Activated T-helper 9 cell treated with anti-CD3 and anti-CD28 coated beads, Interleukin-2, amount 50 U/mL, for 16 hours (primary cell): ENCODE results near the gene ZNF672.

Source experiments
- DNase-seq: peaks from one replicate; pipeline ENCODE4 v3.0.0-alpha.2; 2020; ENCODE audit warnings: low read depth

ZNF672 gene

DNA sequence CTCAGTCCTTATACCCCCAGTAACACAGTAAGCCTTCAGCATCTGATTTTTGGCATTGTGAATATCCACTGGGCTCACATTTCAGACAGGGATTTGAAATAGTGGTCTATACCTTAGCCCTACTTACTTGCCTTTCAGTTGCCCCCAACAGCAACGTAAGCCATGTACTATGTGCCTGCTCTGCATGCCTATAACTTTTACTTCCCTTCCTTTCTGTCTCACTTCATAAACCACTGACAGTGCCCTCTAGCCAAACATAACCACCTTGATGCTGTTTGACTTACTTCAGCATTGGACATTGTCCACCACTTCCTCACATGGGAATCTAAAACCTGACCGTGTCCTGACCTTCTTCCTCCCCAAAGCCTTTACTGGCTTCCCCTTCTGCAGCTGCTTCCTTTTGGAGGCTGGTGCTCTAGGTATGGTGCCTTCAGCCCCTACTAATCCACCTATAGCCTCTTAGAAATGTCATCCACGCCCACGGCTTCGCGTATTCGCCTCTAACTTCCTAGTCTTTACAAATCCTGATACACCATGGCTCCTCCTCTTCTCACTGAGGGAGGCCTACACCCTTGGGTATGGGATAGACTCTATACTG lies 3.6 kb upstream of the ZNF672 start:
- no peak for DNase-seq

DNA sequence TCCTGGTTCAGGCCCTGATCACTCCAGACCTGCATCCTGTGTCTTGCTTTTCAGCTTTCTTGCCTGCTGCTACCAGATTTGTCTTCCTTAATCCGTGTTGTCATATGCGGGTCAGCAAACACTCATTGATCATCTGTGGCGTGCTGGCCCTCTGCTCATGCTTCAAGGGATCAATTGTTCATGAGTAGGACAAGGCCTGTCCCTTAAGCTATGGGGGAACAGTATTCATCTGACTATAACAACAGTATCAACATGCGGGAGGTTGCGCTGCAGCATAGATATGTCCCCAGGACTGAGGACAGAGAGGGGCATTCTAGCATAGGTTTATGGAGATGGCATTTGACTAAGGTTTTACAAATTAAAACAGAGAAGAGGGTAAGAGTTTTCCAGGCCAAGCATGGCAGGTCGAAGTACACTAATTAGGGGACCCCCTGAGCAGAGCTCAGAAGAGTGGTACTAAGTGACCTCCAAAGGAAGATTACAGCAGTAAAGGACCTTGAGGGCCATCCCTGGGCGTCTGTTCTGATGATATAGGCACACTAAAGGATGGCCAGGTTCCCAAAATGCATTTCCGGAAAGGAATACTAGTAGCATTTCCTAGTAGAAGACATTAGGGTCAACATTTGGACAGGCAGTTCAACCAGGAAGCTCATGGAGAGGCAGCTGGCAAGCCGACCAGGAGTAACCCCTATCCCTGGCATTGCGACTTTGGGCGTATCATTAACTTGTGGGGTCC lies 811 bp upstream of the ZNF672 start:
- DNase-seq: no peak

DNA sequence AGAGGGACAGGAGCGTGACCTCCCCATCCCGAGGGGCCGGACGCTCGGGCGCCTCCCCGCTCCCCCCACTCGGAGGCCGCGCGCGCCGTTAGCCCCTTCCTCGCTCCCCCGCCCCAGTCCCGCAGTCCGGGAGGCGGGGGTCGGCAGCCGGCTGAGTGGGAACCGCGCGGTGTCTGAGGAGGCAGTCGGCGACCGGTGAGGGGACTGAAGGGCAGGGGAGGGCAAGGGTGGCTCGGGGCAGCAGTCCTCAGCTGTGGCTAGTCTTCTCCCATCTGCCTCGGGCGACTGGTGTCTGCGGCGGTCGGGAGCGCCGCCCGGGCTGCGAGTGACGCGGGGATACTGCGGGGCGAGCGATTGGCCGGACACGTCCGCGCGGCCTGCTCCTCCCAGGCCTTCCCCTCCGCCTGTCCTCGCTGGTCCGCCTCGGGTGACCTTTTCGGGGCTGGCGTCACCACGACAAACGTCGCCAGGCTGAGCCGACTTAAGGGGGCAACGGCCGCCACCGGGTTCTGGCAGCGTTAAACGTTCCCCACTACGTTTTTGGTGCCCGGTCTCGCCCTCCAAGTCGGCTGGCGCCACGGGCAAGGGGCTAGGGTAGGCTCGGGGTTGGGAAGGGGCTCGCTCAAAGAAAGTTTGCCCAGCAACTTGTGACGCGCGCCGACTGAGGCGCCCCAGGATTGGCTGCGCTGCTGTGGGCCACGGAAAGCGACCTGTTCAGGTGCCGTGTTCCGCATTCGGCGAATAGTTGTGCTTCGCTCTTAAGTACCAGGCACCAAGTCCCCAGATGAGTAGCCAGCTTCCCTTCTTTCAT lies 538 bp downstream of the ZNF672 start:
- peak; percentile 74 for DNase-seq

DNA sequence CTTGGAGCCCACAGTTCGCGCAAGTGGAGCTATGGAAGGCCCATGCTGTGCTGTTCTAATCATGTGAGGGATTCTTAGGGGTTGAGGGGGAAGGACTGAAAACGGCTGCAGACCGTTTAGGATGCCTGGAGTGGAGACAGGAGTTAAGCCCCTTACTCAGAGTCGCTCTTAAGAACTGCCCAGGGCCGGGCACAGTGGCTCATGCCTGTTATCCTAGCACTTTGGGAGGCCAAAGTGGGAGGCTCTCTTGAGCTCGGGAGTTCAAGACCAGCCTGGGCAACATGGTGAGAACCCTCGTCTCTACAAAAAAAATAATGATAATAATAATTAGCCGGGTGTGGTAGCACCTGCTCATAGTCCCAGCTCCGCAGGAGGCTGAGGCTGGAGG lies 1.1 kb downstream of the ZNF672 start:
- DNase-seq: no peak

DNA sequence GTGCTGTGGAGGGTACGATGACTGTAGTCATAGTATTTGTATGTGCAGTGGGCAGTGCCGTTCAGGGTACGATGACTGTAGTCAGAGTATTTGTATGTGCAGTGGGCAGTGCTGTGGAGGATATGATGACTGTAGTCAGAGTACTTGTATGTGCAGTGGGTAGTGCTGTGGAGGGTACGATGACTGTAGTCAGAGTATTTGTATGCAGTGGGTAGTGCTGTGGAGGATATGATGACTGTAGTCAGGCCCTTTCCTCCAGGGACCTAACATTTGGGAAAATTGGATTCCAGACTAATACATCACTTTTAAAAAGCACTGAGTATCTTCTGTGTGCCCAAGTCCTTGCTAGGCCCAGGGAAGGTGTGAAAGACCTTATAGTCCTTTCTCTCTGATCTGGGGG lies 2.9 kb downstream of the ZNF672 start:
- no peak for DNase-seq

DNA sequence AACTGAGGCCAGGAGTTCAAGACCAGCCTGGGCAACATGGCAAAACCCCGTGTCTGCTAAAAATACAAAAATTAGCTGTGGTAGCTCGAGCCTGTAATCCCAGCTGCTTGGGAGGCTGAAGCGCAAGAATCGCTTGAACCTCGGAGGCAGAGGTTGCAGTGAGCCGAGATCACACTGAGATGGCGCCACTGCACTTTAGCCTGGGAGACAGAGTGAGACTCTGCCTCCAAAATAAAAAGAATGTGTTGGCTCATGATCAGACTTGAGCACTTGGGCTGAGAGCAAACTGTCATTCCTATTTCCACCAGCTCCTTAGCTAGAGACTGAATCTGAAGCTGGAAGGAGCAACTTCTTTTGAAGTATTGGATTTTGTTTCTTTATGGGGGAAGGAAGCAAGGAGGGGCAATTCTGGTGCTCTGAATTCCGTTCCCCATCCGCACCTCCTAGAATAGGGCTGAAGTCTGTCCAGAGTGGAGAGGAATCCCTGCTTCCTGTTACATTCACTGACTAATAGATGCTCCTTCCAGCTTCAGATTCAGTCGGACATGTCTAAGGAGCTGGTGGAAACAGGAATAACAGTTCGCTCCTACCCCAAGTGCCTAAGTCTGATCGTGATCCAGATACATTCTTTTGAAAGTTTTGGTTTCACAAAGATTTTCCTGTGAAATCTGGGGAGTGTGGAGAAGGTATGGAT lies 3.8 kb downstream of the ZNF672 start:
- no peak for DNase-seq

DNA sequence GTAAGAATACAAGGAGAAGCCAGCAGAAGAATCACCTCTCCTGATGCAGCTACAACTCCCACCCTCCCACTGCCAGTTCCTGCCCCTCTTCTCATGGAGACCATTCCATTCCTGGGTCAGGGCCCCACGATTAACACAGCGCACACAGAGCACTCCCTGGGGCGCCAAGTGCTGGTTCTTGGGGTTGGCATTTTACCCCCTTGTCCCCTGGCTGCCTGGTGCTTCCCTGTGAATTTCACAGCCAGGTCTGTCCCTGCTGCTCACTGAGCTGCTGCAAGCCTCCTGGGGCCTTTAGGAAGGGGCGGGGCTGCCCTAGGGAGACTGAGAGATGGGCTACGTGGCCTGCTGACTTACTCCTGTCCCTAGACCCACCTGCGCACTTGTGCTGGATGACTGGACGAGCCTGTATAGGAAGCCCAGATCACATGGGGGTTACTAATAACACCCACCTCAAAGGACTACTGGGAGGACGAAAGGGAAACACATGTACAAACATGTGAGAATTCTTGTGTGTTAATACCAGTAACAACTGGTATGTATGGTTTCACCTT lies 4.8 kb downstream of the ZNF672 start:
- DNase-seq: no peak

DNA sequence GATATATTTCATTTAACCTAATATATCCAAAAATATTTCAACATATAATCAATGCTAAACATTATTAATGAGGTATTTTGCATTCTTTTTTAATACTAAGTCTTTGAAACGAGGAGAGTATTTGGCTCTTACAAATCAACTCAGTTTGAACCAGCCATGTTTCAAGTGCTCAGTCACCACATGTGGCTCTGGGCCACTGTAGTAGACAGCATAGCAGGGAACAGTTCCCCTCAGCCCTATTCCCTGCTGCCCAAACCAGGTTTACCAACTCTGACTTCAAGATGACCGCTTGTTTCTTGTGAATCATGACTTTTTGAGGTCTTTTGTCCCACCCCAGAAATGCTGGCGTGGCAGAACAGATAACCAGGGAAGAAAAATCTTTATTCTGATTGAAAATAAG lies 5.7 kb downstream of the ZNF672 start:
- DNase-seq: no peak

DNA sequence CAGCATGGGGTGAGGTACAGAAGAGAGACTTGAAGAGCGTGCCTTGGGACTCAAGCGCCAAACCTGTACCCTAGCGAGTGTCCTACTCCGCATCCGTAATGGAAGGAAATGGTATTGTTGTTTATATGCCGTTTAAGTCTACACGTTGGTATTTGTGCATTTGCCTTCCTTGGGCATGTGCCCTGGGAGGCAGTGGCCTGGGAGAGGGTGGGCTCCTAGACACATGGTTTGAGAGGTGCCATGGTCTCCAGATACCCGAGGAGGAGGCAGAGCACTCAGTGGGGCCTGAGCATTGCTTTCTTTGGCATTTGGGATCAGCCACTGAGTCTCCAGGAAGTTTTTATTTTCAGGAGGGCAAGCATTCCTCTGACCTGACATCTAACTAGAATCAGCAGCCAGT lies 6.5 kb downstream of the ZNF672 start:
- no peak for DNase-seq

DNA sequence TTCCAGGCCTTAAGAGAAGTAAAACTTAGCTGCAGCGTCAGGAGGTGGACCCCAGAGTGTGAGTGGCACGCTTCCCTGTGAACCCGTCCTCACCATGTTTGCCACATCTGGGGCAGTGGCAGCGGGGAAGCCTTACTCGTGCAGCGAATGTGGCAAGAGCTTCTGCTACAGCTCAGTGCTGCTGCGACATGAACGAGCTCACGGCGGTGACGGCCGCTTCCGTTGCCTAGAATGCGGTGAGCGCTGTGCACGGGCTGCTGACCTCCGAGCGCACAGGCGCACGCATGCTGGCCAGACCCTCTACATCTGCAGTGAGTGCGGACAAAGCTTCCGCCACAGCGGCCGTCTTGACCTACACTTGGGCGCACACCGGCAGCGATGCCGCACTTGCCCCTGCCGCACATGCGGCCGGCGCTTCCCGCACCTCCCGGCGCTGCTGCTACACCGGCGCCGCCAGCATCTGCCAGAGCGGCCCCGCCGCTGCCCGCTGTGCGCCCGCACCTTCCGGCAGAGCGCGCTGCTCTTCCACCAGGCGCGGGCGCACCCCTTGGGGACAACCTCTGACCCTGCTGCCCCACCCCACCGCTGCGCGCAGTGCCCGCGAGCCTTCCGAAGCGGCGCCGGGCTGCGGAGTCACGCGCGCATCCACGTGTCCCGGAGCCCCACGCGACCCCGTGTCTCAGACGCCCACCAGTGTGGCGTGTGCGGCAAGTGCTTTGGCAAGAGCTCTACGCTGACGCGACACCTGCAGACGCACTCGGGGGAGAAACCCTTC lies 9.3 kb downstream of the ZNF672 start:
- no peak for DNase-seq

DNA sequence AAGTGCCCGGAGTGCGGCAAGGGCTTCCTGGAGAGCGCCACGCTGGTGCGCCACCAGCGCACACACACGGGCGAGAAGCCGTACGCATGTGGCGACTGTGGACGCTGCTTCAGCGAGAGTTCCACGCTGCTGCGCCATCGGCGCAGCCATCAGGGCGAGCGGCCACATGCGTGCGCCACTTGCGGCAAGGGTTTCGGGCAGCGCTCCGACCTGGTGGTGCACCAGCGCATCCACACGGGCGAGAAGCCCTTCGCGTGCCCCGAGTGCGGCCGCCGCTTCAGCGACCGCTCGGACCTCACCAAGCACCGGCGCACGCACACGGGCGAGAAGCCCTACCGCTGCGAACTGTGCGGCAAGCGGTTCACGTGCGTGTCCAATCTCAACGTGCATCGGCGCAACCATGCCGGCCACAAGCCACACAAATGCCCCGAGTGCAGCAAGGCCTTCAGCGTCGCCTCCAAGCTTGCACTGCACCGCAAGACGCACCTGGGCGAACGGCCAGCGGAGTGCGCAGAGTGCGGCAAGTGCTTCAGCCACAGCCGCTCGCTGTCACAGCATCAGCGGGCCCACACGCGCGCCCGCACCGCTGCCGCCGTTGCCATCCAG lies 10.0 kb downstream of the ZNF672 start:
- DNase-seq: no peak

DNA sequence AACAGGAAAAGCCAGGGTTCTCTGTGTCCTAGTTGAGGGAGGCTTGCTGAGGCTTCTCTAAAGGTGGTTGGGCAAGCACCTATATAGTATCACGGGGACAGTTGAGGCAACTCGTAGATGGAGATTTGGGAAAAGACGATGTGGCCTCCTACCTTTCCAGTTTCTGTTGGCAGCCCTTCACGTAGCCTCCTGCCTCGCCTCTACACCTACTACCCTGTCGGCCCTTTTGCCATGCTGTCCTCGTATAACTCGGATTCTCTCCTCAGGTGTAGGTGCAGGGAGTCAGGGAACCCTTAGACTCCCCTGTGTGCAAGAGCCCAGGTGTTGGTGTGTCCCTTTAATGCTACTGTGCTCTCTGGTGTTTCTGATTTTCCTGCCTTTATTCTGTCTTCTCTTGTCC lies 10.6 kb downstream of the ZNF672 start:
- no peak for DNase-seq

DNA sequence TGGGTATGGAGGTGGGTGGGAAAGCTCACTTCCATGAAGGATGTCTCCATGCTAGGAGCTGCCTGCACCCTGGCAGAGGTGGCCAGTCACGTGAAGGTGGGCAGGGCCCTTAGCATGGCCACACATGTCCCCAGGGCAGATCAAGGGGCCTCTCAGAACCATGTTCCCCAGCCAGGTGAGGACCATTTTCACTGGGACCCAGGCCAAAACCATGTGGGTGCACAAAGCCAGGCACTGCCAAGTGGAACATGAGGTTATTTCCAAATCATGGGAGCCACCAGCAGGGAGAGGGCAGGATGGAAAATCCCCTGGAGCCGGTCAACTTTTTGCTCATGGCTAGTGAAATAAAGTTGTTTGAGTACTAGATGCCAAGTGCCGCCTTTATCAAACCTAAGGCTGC lies 11.1 kb downstream of the ZNF672 start:
- DNase-seq: no peak

DNA sequence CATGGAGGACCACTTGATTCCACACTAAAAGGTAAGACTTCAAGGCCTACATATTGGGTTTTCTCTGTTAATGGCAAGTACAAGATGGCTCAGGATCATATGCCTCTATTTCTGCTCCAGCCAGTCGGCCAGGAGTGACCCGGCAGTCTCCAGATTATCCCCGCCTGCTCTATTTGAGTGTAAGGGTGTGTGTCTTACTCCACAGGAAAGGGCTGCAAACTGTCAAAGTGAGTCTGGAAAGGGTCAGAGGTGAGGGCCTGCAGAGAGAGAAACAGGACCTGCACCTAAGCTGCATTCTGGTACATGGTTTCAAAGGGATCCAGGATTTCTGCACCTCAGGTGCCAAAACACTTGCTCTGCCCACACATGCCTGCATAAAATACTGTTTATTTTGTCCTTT lies 11.6 kb downstream of the ZNF672 start:
- DNase-seq: no peak

DNA sequence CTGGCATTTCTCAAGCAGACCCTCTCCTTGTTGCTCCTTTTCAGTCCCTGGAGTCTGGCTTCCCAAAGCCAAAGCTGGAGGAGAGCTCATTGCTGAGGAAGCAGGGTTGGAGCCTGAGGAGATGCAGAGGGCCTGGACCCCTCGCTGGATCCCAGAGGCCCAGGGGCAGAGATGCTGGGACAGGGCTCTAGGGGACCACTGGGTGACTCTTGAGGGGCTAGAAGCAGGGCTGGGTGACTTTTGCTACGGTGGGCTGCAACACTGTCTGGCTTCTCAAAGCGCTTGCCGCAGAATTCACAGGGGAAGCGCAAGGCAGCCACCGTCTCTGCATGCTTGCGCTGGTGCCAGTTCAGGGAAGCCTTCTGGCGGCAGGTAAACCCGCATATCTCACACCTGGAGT lies 12.1 kb downstream of the ZNF672 start:
- no peak for DNase-seq

DNA sequence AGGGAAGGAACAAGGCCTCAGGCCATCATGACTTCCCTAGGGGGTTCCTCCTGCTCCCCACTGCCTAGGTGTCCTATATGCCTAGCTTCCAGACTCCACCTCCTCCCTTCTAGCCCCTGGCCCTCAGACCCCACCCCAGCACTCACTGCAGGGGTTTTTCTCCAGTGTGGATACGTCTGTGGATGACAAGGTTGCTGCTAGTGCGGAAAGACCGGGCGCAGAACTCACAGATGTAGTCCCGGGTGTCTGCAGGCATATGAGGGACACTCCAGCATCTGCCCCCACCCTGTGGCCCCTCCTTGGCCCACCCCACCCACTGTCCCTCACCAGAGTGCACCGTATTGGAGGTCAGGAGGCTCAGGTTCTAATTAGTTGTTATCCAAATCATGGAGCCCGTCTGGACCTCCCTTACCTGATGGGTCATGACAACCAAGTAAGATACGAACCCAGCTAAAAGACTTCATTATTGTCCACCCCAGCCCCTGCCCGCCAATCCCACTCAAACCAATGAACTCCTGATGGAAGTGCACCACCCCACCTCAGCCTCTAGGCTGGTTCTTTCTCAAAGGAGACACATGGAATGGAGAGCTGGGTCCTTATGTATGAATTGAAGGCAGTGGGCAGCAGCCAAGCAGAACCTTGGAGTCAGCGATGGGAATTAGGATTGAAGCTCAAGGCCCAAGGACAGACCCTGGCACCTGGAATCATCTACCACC lies 12.7 kb downstream of the ZNF672 start:
- DNase-seq: no peak

DNA sequence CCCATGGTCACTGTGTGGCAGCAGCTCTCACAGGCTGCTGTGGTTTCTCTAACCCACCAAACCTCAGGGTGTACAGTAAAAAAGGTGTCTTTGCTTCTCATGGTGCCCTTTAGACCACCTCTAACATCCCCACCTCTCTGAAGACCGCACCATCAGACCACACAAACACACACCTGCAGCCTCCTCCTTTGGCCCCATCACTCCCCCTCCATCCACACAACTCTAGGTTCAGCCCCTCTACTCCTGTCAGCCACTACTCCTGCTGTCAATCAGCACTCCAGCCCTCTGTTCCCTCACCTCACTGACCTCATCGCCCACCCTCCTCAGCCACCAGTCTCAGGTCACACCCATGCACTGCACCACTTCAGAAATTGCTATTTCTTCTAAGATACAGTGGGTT lies 13.4 kb downstream of the ZNF672 start:
- DNase-seq: no peak

DNA sequence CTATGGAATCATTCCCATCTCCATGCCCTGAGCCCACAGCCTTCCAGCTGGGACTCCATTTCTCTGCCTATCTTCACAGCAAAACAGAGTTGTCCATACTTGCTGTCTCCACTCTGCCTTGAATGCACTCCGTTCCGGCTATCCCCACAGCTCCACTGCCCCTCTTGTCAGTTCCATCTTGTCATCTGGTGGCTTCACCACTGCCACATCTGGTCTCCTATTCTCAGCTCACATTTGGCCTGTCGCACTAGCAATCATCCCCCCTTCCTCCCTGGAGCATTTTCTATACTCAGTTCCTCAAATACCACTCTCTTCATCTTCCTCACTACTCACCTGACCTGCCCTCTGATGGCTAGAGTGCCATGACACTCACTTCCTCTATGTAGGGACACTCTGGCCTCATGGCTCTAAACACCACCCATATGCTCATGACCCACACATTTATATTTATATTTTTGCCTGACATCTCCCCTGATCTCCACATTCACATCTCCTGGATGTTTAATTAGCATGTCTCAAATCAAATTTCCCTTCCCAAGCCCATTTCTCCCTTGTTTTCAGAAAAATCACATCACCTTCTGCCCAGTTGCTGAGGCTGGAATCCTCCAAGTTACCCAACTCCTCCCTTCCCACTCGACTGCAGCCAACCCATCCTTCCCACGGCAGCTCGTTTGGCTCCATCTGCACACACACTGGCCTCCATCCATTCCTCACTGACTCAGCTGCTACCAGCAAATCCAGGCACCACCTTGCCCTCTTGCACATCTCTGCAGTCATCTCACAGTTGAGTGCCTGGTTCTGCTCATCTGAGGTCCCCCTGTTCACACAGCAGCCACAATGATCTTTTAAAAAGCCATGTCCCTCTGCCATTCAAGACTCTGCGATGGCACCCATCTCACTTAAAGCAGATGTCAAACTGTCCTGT lies 14.7 kb downstream of the ZNF672 start:
- no peak for DNase-seq

DNA sequence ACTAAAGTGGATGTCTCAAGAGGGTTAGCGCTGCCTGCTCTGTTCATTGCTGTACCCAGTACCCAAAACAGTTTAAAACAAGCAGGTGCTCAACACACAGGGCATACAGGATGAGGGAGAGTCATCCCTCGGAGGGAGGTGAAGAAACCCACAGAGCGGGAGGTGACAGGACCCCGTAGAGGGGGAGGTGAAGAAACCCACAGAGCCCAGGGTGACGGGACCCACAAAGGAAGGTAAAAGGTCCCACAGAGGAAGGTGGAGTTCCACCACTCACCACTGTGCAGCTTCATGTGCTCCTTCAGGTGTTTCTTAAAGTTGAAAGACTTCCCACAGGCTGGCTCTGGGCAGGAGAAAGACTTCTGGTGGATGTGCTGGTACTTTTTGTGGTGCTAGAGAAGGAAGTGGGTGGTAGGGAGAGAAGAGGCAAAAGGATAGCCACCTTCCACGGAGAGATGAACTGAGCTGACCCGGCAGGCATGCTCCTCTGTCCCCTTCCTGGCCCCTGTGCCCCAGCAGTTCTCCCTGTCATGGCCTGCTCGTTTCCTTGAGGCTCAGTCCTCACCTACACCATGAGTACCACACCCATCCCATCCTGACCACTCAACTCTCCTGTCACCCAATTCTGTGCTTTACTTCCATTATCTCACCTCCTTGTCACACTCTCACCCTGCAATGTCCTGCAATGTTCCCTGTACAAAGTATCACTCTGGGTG lies 15.8 kb downstream of the ZNF672 start:
- DNase-seq: no peak
